Measurements from ENCODE around the gene ACVR1B. TPM values are rescaled to one million over a fixed set of nuclear protein-coding genes. Genes with fewer than 3 reads are reported as not detected.

Gene ACVR1B
- total and polyA plus RNA-seq, 2 donors (not counting 3 experiments of a cell fraction or from before 2014, with no cell fraction given) = 29.0 to 33.7 TPM

- BruUV-seq (replicated peaks) = no TSS peak
- Histone ChIP-seq H3K9me1 (replicated peaks; ENCODE audit: control insufficient read depth, extremely low read depth, insufficient read depth, low read length) (no peaks in the 10 kb centered on the region), H2AFZ (ENCODE audit: low read depth, low read length) (no peak overlapping the region), H3K36me3 (ENCODE audit: control insufficient read depth in 2 of 2, extremely low read depth in 1 of 2, insufficient read depth in 2 of 2, low read length in 2 of 2) (peaks cover 9 to 15% of the 10 kb centered on the region in 2 experiments), H4K20me1 (replicated peaks; ENCODE audit: control insufficient read depth, extremely low read depth, insufficient read depth, low read length) (no peaks in the 10 kb centered on the region), H3K9me3 (replicated peaks; ENCODE audit: control insufficient read depth, insufficient read depth, low read length) (no peaks in the 10 kb centered on the region), H3K4me3 (replicated peaks in 1 of 3; ENCODE audit: insufficient read depth in 1 of 3, low read depth in 1 of 3, low read length in 3 of 3) (no peak overlapping the region), H3K27ac (ENCODE audit: insufficient read depth, low read depth, low read length) (no peak overlapping the region), H3K27me3 (ENCODE audit: control insufficient read depth in 2 of 2, insufficient read depth in 2 of 2, low read length in 2 of 2) (no peaks in the 10 kb centered on the region), H3K79me2 (ENCODE audit: control insufficient read depth, insufficient read depth, low read length) (no peaks in the 10 kb centered on the region), H3K9ac (replicated peaks; ENCODE audit: extremely low read depth, insufficient read depth, low read length) (no peak overlapping the region), H3K4me1 (ENCODE audit: control insufficient read depth, extremely low read depth, insufficient read depth, low read length) (peaks cover 19% of the 10 kb centered on the region), H3K4me2 (ENCODE audit: insufficient read depth, low read length) (no peak overlapping the region)
- ChIA-PET CTCF (interaction anchor here (1.0 to 13.1 kb wide), 5 partner anchors 14 to 97 kb away, joined by 4 to 946 read pairs (median 9); partner anchors contain the start of gene TAMALIN), POLR2A (interaction anchor here (0.7 to 12.4 kb wide), 3 partner anchors 9 to 14 kb away, joined by 3 to 221 read pairs (median 30); partner anchors contain the start of gene TAMALIN)
- intact Hi-C loops (cut with micrococcal nuclease) (no loop called here), dilution Hi-C loops (cut with MboI; ENCODE audit: extremely low pct_ligation_motif_present, low sequenced_read_pairs) (no loop called here)
- DNase-seq (ENCODE audit: low read depth, low spot score) = no peak
- FAIRE-seq = no peak
- TF ChIP-seq MAX (IDR thresholded peaks at IDR 0.05; ENCODE audit: insufficient read depth, insufficient read length) (no peak), EZH2 (IDR thresholded peaks at IDR 0.05; ENCODE audit: borderline replicate concordance, low read depth, low read length, severe bottlenecking) (no peak), POLR2A (IDR thresholded peaks at IDR 0.05; ENCODE audit: low read depth, low read length) (no peak), JUN (IDR thresholded peaks at IDR 0.05; ENCODE audit: borderline replicate concordance, insufficient read depth, insufficient read length, low read depth) (no peak), GATA2 (IDR thresholded peaks at IDR 0.05; ENCODE audit: insufficient read depth, insufficient read length, low read depth, low read length) (no peak), FOS (IDR thresholded peaks at IDR 0.05; ENCODE audit: borderline replicate concordance, insufficient read depth, low read length) (no peak), POLR2AphosphoS5 (IDR thresholded peaks at IDR 0.05; ENCODE audit: insufficient read depth, low read depth, low read length) (no peak), CTCF (IDR thresholded peaks at IDR 0.05; ENCODE audit: extremely low read depth in 1 of 2, insufficient read depth in 1 of 2, low read depth in 1 of 2, low read length in 2 of 2) (no peak), MYC (IDR thresholded peaks at IDR 0.05; ENCODE audit: low read depth, low read length) (no peak)
Observed at GRCh38 chr12:52019113-52019770, 67.7 kb downstream of the ACVR1B start.
